ENCODE measurements around the gene OVCA2.

The OVCA2 gene

DNA sequence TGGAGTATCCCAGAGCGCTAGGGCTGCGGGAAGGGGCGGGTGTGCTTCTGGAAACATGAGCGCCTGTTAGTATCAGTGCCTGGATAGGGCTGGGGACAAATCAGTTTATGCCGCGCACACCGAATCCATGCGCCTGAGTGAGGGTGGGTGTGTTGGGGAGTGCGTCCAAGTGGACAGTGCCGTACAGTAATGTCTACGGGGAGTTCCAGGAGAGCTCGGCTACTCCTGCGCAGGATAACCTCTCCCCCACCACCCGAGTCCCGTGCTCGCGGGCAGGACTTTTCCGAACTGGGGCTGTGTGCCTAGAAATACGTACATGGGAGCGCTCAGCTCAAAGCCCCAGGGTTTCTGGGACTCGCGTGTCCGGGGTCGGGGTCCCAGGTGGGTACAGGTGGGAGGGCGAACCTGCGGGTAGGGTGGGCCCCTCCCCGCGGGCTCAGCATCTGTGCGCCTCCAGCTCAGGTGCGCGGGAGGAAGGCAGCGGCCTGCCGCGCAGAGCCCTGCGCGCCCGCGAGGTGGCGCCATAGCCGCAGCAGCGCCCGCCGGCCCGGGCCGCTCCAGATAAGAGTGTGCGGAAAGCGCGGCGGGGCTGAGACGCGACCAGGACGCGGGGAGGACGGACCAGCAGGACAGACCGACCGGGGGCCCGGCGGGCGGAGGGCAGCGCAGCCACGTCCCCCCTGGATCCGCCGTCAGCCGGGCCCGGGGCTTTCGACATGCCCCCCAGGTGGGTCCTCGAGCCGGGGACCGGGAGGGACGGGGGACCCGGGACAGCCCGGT, 12.9 kb downstream of the OVCA2 start, which contains the start of gene HIC1:
HIC1 (plus strand) TSS at position 592 of the 780 bp plus-strand sequence. CDS start 1,588 bp downstream, outside the sequence.
- peak; percentile 94 for DNase-seq

DNA sequence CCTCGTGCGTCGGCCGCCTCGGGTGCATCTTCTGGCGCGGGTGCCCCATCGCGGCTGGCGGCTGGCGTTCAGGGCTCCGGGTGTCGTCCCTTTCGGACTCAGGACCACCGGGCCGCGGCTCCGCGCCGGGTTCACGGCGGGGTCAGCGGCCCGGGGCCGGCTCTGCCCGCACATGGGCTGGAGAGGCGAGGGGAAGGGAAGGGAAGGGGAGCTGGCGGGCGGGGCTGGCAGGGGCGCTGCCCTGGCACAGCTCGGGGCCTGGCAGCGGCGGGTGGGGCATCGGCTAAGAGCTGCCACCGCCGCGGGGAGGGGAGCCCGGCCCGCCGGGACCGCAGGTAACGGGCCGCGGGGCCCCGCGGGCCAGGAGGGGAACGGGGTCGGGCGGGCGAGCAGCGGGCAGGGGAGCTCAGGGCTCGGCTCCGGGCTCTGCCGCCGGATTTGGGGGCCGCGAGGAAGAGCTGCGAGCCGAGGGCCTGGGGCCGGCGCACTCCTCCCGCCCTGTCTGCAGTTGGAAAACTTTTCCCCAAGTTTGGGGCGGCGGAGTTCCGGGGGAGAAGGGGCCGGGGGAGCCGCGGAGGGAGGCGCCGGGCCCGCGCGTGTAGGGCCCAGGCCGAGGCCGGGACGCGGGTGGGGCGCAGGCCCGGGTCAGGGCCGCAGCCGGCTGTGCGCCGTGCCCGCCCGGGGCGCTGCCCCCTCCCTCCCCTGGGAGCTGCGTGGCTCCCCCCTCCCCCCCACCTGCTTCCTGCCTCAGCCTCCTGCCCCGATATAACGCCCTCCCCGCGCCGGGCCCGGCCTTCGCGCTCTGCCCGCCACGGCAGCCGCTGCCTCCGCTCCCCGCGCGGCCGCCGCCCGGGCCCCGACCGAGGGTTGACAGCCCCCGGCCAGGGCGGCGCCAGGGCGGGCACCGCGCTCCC, 13.7 kb downstream of the OVCA2 start:
- peak; percentile 81 for DNase-seq

DNA sequence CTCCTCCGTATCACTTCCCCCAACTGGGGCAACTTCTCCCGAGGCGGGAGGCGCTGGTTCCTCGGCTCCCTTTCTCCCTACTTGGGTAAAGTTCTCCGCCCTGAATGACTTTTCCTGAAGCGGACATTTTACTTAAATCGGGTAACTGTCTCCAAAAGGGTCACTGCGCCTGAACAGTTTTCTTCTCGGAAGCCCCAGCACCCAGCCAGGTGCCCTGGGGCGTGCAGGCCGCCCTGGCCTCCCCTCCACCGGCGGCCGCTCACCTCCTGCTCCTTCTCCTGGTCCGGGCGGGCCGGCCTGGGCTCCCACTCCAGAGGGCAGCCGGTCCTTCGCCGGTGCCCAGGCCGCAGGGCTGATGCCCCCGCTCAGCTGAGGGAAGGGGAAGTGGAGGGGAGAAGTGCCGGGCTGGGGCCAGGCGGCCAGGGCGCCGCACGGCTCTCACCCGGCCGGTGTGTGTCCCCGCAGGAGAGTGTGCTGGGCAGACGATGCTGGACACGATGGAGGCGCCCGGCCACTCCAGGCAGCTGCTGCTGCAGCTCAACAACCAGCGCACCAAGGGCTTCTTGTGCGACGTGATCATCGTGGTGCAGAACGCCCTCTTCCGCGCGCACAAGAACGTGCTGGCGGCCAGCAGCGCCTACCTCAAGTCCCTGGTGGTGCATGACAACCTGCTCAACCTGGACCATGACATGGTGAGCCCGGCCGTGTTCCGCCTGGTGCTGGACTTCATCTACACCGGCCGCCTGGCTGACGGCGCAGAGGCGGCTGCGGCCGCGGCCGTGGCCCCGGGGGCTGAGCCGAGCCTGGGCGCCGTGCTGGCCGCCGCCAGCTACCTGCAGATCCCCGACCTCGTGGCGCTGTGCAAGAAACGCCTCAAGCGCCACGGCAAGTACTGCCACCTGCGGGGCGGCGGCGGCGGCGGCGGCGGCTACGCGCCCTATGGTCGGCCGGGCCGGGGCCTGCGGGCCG, 14.7 kb downstream of the OVCA2 start:
- DNase-seq: peak; percentile 82

DNA sequence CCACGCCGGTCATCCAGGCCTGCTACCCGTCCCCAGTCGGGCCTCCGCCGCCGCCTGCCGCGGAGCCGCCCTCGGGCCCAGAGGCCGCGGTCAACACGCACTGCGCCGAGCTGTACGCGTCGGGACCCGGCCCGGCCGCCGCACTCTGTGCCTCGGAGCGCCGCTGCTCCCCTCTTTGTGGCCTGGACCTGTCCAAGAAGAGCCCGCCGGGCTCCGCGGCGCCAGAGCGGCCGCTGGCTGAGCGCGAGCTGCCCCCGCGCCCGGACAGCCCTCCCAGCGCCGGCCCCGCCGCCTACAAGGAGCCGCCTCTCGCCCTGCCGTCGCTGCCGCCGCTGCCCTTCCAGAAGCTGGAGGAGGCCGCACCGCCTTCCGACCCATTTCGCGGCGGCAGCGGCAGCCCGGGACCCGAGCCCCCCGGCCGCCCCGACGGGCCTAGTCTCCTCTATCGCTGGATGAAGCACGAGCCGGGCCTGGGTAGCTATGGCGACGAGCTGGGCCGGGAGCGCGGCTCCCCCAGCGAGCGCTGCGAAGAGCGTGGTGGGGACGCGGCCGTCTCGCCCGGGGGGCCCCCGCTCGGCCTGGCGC, 15.4 kb downstream of the OVCA2 start:
- DNase-seq: no peak

DNA sequence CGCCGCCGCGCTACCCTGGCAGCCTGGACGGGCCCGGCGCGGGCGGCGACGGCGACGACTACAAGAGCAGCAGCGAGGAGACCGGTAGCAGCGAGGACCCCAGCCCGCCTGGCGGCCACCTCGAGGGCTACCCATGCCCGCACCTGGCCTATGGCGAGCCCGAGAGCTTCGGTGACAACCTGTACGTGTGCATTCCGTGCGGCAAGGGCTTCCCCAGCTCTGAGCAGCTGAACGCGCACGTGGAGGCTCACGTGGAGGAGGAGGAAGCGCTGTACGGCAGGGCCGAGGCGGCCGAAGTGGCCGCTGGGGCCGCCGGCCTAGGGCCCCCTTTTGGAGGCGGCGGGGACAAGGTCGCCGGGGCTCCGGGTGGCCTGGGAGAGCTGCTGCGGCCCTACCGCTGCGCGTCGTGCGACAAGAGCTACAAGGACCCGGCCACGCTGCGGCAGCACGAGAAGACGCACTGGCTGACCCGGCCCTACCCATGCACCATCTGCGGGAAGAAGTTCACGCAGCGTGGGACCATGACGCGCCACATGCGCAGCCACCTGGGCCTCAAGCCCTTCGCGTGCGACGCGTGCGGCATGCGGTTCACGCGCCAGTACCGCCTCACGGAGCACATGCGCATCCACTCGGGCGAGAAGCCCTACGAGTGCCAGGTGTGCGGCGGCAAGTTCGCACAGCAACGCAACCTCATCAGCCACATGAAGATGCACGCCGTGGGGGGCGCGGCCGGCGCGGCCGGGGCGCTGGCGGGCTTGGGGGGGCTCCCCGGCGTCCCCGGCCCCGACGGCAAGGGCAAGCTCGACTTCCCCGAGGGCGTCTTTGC, 16.2 kb downstream of the OVCA2 start:
- DNase-seq: no peak

DNA sequence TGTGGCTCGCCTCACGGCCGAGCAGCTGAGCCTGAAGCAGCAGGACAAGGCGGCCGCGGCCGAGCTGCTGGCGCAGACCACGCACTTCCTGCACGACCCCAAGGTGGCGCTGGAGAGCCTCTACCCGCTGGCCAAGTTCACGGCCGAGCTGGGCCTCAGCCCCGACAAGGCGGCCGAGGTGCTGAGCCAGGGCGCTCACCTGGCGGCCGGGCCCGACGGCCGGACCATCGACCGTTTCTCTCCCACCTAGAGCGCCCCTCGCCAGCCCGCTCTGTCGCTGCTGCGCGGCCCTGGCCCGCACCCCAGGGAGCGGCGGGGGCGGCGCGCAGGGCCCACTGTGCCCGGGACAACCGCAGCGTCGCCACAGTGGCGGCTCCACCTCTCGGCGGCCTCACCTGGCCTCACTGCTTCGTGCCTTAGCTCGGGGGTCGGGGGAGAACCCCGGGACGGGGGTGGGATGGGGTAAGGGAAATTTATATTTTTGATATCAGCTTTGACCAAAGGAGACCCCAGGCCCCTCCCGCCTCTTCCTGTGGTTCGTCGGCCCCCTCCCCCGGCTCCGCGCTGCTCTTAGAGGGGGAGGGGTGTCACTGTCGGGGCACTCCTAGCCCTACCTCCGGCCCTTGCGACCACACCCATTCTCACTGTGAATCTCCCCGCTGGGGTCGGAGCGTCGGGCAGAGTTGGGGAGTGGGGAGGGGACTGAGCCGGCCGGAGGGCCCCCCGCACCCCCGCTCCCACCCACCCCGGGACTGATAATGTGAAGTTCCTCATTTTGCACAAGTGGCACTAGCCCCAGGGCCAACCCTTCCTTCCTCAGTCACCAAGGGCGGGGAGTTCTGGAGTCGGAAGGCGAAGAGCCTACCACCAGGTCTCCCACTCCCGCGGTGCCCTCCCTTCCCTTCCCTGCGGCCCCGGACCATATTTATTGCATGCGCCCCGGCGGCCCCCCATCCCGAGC, 17.0 kb downstream of the OVCA2 start:
- DNase-seq: peak; percentile 87

DNA sequence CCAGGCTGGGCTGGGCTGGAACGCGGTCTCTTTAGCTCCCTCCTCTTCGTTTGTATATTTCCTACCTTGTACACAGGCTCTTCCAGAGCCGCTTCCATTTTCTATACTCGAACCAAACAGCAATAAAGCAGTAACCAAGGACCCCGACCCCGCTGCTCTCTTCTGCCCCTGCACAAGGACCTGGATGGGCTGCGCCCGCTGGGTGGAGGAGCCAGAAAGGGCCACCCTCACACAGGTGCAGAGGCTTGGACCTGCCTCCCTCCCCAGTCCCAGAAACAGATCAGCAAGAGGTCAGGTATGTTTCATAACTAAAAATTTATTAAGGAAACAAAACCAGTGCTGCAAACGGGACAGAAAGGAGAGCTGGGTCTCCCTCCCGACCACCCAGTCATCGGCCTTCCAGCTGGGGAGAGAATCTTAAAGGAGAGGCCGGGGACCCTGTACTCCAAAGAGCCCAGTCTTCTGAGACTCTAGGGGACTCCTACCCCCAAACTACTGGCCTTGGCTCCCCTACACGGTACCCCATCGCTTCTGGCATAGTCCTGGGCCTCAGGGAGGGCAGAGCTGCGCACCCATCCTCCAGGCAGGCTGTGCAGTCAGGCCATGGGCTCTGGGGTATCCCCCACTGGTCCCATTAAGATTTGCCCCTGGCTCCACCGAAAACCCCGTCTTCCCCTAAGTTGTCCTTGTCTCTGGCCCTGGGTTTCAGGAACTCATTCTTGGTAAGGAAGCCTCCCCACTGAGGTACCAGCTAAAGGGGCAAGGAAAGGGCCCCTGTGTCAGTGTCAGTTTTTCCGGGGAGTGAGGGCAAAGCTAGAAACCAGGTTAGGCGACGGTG, 17.9 kb downstream of the OVCA2 start:
- no peak for DNase-seq

DNA sequence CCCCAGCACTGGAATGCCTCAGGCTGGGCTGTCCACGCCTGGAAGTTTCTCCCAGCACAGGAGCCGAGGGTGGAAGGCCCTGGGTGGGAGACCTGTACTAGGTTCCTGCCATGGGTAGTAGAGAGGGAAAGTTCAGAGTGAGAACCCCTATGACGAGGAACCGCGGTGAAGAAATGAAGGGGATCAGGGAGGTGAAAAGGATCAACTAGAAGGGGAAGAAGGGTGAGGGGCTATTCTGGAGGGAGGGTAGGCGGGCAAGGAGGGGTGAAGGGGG, 18.5 kb downstream of the OVCA2 start:
- DNase-seq: no peak

DNA sequence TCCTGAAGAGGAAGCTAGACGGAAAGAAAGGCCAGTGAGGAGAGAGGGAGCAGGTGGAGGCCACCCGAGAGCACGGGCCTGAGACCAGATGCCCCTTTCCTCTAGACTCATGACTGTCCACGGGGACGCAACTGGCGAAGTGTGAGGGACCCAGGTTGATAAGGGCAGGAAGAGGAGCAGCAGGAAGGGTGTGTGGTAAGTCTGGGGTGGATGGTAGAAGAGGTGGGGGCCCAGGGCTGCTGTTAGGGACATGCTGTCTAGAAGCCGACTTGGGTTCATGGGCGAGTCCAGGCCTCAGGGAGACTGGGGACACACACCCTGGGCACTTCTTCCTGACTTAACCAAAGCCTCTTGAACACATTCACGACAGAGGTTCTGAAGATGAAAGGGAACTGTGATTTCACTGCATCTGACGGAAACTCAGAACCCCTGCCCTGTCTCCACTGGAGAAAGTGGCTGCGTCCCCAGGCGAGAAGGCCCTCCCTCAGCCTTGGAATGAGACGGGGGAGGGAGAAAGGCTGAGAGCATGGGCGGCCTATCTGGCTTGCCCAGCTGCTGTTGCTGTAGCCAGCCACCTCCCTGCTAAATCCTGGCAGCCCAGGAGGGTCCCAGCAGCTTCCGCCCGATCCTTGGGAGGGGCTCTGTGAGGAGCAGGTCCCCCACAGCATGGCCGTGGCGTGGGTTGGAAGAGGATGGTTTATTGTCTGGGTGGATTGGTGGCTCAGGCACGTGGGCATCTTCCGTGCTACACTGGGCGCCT, 19.0 kb downstream of the OVCA2 start:
- DNase-seq: no peak

DNA sequence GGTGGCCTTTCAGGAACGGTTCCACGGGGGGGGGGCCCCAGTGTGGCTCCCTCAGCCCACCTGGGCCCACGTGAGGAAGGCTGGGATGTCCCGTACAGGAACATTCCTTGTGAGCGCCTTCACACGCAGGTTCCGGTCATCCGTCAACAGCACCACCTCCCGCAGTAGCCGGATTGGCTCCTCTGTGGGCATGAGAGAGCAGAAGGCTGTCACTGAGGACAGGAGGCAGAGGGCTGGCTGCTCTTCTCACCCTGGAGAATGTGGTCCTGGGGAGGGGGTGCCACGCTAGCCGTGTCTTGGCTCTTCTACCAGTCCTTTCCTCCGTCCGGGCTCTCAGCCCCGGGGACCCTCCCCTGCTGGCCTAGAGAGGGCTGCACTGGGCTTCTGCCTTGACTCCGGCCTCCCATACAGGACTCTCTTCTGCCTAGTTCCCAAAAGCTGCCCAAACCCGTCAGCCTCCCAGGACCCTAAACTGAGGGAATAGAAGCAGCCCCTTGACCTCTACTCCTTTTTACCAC, 19.7 kb downstream of the OVCA2 start:
- no peak for DNase-seq

DNA sequence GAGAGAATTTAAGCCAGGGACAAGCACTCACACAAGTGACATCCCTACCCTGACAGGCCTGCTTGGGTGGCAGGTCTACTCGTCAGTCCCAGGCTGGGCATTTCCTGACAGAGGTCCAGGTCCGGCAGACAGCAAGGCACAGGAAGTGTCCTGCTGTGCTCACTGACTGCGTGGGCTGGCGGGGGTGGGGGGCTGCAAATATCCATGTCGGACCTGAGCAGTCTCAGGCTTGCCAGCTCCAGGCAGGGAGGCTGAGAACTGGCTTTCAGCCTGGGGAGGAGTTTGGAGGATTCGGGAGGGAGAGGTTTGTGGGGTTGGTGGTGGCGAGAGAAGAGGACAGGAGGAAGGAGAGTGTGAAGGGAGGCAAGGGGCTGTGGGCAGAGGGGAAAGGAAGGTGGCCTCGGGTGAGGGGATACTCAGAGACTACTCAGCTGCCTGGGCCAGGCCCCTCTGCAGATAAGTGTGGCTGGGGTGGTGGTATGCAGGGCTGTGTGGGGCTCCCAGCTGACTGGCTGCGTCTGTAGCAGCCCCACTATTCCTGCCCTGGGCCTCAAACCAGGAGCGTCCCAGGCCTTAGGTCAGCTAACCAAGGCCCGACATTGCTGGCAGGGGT, 20.9 kb downstream of the OVCA2 start:
- DNase-seq: no peak

DNA sequence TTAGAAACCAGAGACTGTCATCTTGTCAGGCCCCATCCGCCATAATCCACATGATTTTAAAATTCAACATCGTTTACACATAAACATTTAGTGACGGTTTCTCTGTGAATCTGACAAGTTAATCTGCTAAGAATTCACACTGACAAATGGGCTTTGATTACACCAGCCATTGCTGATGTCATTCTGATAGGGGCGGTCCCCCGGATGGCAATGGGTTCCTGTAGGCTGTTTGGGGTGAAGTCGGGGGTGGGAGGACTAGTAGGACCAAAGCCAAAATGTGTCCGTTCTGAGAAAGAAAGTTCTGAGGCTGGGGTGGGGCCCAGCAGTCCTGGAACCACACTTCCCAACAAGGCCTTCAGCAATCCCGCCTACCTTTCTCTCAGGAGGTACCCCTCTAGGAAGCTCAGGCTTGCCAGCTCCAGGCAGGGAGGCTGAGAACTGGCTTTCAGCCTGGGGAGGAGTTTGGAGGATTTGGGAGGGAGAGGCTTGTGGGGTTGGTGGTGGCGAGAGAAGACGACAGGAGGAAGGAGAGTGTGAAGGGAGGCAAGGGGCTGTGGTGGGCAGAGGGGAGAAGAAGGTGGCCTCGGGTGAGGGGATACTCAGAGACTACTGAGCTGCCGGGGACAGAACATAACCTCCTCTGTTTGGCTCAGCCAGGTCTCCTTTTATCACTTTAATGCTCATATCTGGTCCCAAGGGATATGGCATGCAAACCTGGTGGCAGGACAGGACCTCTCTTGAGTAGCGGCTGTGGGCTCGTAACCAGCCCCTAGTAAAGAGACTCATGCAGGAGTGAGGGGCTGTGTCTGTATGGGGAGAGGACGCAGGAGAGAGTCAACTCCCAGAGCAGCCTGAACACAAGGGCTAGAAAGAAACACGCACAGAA, 21.7 kb downstream of the OVCA2 start:
- no peak for DNase-seq

DNA sequence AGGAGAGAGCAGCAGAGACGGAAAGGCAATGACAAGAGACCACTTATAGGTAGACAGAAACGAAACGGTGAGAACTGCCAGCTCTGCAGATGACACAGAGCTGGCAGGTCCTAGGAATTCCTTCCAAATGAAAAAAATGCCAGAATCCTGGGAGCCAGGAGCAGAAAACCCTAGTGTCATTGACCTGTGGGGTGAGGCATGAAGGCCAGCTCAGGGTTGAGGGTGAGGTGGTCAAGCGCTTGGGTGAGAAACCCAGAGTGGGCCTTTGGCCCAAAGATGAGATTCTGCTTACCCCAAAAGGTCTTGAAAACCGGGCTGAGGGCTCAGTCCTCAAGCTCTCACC, 22.3 kb downstream of the OVCA2 start:
- DNase-seq: no peak

DNA sequence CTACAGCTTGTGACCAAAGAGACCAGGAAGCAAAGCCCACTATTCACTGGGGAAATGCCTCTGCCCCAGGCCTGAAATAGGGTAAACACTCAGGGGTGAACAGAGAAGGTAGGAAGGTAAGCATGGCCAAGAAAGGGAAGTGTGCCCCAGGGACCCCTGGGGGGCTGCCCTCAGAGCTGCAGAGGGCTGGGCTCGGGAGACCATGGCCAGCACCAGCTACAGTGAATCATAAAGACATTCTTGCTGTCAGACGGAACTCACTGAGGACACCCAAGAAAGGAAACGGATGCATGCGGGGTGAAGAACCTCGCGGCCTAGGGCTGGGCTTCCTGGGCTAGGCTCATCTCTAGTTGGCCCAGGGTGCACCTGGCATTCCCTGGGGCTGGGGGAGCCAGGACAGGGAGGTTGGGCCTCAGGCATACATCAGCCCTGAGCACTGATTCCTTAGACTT, 22.7 kb downstream of the OVCA2 start:
- DNase-seq: no peak

DNA sequence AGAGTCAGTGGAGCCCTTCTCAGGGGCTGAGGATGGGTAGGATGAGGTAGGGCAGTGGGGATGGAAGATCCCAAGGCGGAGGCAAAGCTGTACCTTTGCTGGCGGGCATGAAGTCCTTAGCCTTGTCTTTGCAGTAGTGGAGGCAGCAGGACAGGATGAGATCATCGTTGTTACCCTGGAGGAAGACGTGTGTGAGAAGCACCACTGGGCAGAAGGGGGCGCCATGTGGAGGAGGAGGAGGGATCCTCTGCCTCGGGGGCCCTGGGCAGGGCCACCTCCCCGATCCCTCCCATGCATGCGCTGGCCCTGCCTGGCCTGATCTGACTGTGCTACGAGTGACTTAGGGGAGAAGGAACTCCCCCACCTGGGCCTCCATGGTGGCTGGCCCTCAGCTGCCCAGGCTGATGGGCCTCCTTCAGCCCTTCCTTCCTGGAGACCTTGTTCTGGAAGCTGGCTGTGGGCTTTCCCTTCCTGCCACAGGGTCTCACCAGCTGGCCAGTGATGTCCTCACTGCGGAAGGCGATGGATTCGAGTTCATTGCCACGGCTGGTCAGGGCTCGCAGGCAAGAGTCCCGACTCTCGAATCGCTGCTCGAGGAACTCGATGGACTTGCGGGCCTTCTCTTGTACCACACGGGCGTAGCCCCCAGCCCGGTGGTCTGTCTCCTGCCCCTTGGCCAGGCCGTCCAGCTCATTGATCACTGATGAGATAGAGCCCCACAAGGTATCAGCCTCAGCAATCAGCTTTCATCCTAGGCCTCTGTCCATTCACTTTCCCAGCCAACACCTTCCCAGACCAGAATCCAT, 23.4 kb downstream of the OVCA2 start:
- DNase-seq: peak; percentile 86

DNA sequence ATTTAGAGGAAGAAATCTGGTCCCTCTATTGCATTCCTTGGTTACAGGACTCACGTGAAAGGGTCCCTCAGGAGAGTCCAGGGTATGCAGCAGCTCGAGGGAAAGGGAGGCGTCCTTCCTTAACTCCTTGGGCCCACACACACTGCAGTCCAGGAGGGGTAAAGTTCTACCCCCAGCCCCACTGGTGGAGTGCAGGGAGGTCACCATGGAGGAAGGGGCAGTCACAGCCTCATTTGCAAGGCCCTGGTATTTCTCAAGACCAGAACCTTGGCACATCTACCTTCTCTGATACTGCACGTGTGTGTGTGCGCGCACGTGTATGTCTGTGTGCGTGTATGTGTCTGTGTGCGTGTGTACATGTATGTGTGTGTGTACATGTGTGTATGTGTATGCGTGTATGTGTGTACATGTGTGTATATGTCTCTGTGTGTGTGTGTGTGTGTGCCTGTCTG, 24.2 kb downstream of the OVCA2 start:
- no peak for DNase-seq

All from activated CD8-positive, alpha-beta memory T cell treated with anti-CD3 and anti-CD28 coated beads for 24 hours (primary cell).